ENCODE measurements around the gene TGFB2.

TGFB2 gene

DNA sequence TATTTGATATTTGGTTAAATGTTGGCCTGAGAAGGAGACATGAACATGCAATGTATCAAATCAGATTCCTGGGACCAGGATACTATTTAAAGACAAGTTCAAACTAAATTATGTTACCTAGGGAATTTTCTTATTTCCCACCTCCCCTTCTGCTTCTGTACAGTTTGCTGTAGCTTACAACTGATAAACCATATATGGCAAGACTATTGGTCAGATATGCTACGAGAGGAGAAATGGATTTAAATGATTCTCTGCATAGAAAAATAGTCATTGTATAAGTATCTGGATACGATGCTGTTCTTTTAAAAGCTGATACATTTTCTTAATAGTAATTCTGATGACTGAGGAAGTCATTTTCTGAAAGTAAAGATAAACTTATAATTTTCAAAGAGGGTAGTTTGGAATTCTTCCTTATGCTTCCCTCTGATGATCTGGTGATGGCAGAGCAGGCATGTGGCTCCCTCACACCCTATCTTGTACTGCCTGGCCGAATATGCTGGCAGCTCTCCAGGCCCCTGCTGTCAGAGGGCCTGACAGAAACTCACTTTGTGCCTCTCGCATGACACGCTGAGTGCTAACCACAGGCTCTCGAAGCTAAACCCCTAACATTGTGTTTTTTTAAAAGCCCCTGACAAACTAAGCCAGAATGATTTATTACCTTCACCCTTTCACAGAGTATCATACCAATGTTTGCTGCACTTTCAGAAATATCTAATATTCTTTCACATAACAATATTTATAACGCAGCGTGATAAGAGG is 40.7 kb upstream of the TGFB2 start:
- Histone ChIP-seq H3K4me3 (ENCODE audit: low read depth in 1 of 2, low read length in 2 of 2) (no peak overlapping the region), H3K79me2 (ENCODE audit: insufficient read depth, low read length) (peaks cover 4% of the 10 kb centered on the region; the same call in 1 of the 2 replicates), H3K27me3 (ENCODE audit: insufficient read depth, low read length, poor library complexity) (no peaks in the 10 kb centered on the region), H3K36me3 (ENCODE audit: insufficient read depth, low read length) (peaks cover 3% of the 10 kb centered on the region; the same call in 1 of the 2 replicates), H3K4me2 (ENCODE audit: insufficient read depth, low read length) (no peak overlapping the region), H3K27ac (ENCODE audit: low read length) (no peak overlapping the region), H3K4me1 (ENCODE audit: insufficient read depth, low read length) (no peaks in the 10 kb centered on the region), H4K20me1 (ENCODE audit: insufficient read depth, low read length) (no peaks in the 10 kb centered on the region; the same call in 1 of the 2 replicates), H3K9me3 (ENCODE audit: insufficient read depth, low read length, severe bottlenecking) (no peaks in the 10 kb centered on the region), H3K9ac (ENCODE audit: low read depth, low read length) (no peak overlapping the region), H2AFZ (ENCODE audit: low read depth, low read length) (no peak overlapping the region)
- DNase-seq (no peak), ATAC-seq (ENCODE audit: insufficient read depth, low read depth) (peak; percentile 53; the same call in 2 of the 3 replicates)
- TF ChIP-seq, protein P1, sequence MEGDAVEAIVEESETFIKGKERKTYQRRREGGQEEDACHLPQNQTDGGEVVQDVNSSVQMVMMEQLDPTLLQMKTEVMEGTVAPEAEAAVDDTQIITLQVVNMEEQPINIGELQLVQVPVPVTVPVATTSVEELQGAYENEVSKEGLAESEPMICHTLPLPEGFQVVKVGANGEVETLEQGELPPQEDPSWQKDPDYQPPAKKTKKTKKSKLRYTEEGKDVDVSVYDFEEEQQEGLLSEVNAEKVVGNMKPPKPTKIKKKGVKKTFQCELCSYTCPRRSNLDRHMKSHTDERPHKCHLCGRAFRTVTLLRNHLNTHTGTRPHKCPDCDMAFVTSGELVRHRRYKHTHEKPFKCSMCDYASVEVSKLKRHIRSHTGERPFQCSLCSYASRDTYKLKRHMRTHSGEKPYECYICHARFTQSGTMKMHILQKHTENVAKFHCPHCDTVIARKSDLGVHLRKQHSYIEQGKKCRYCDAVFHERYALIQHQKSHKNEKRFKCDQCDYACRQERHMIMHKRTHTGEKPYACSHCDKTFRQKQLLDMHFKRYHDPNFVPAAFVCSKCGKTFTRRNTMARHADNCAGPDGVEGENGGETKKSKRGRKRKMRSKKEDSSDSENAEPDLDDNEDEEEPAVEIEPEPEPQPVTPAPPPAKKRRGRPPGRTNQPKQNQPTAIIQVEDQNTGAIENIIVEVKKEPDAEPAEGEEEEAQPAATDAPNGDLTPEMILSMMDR (IDR thresholded peaks at IDR 0.05; ENCODE audit: borderline replicate concordance, extremely low read depth, low read length, poor library complexity, severe bottlenecking): no peak
- TF ChIP-seq EZH2 (IDR thresholded peaks at IDR 0.05; ENCODE audit: borderline replicate concordance, low read depth, low read length, severe bottlenecking): no peak

DNA sequence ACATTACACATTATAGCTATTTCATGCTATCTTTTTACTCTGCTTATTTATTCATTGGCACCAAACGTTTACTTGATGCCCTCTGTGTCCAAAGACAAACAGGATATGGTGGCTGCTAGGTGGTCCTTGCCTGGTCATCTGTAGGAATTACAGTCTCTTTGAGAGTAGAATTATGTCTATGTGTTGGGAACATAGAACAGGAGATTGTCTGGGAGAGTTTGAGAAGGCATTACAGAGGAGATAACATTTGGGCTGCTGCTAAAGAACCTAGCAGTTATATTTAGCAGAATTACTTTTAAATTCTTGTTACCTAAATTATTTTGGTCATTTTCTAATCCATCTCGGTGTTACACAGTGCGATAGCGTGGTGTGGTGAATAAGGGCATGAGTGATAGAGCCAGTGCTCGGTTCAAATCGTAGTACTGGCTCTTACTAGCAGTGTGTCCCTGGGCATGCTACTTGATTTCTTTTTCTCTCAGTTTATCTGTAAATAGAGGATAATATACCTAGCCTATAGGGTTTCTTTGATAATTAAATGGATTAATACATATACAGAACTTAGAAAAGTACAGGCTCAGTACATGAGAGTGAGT is 39.6 kb upstream of the TGFB2 start:
- H3K79me2 ChIP-seq (ENCODE audit: insufficient read depth, low read length): peaks cover 2% of the 10 kb centered on the region; the same call in 1 of the 2 replicates
- peaks cover 3% of the 10 kb centered on the region; the same call in 1 of the 2 replicates for H3K36me3 ChIP-seq (ENCODE audit: insufficient read depth, low read length)
- H3K4me1 ChIP-seq (ENCODE audit: insufficient read depth, low read length): no peaks in the 10 kb centered on the region
- H4K20me1 ChIP-seq (ENCODE audit: insufficient read depth, low read length): no peaks in the 10 kb centered on the region; the same call in 1 of the 2 replicates
- H3K27me3 ChIP-seq (ENCODE audit: insufficient read depth, low read length, poor library complexity): no peaks in the 10 kb centered on the region
- no peak for DNase-seq
- no peak overlapping the region for H3K27ac ChIP-seq (ENCODE audit: low read length)
- no peak overlapping the region for H3K9ac ChIP-seq (ENCODE audit: low read depth, low read length)
- TF ChIP-seq, protein P1 (IDR thresholded peaks at IDR 0.05; ENCODE audit: borderline replicate concordance, extremely low read depth, low read length, poor library complexity, severe bottlenecking): no peak
- no peak for TF ChIP-seq EZH2 (IDR thresholded peaks at IDR 0.05; ENCODE audit: borderline replicate concordance, low read depth, low read length, severe bottlenecking)
- no peak for ATAC-seq (ENCODE audit: insufficient read depth, low read depth)
- no peak overlapping the region for H2AFZ ChIP-seq (ENCODE audit: low read depth, low read length)
- H3K9me3 ChIP-seq (ENCODE audit: insufficient read depth, low read length, severe bottlenecking): no peaks in the 10 kb centered on the region
- no peak overlapping the region for H3K4me3 ChIP-seq (ENCODE audit: low read depth in 1 of 2, low read length in 2 of 2)
- no peak overlapping the region for H3K4me2 ChIP-seq (ENCODE audit: insufficient read depth, low read length)

DNA sequence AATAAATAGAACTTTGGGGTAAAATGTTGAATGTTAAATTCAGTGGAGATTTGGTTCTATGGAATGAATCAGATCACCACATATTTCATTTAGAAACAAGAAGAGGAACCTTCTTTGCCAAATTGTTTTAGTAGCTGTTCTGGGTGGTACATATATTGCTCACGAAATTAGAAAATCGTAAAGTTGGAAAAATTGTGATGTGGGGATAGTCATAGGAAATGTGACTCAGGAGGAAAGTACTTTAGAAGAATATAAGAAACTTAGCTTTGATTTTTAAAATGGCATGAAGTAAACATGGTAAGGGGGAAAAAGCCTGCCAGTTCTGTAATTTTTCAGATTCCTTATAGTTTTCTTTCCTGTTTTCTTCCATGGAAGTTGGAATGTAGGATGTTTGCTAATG is 32.6 kb upstream of the TGFB2 start:
- Histone ChIP-seq H3K36me3 (ENCODE audit: insufficient read depth, low read length) (no peaks in the 10 kb centered on the region), H3K4me1 (ENCODE audit: insufficient read depth, low read length) (no peaks in the 10 kb centered on the region), H3K4me2 (ENCODE audit: insufficient read depth, low read length) (no peak overlapping the region), H2AFZ (ENCODE audit: low read depth, low read length) (no peak overlapping the region), H3K79me2 (ENCODE audit: insufficient read depth, low read length) (no peaks in the 10 kb centered on the region), H3K27me3 (ENCODE audit: insufficient read depth, low read length, poor library complexity) (no peaks in the 10 kb centered on the region), H3K9me3 (ENCODE audit: insufficient read depth, low read length, severe bottlenecking) (no peaks in the 10 kb centered on the region), H3K27ac (ENCODE audit: low read length) (no peak overlapping the region), H3K4me3 (ENCODE audit: low read depth in 1 of 2, low read length in 2 of 2) (no peak overlapping the region), H3K9ac (ENCODE audit: low read depth, low read length) (no peak overlapping the region), H4K20me1 (ENCODE audit: insufficient read depth, low read length) (no peaks in the 10 kb centered on the region)
- DNase-seq: no peak
- ATAC-seq (ENCODE audit: insufficient read depth, low read depth): no peak
- TF ChIP-seq EZH2 (IDR thresholded peaks at IDR 0.05; ENCODE audit: borderline replicate concordance, low read depth, low read length, severe bottlenecking): no peak
- TF ChIP-seq, protein P1 (IDR thresholded peaks at IDR 0.05; ENCODE audit: borderline replicate concordance, extremely low read depth, low read length, poor library complexity, severe bottlenecking): no peak

Measured in DND-41 (cell line).